Measurements from ENCODE around the gene ACSS2. TPM values are rescaled to one million over a fixed set of nuclear protein-coding genes. Genes with fewer than 3 reads are reported as not detected.

The ACSS2 gene
- total and polyA plus RNA-seq, 2 experiments from 2014 or later = 26.1 to 49.3 TPM

DNA sequence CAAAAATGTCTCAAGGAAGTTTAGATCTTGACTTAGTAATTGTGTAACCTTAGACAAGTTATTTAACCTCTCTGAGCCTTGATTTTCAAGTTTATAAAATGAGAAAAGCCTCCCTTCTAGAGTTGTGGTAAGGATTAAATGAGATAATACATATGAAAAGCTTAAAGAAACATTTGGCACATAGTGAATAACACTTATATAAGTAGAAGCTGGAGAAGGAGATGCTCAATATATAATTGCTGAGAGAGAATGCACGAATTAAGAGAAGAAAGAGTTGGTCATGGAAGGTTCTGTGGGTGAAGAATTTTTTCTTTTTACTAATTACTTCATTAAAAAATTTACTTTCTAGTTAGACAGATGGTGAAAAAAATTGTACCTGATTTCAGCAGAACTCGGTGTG, 5.3 kb downstream of the ACSS2 start (continued):
- TF ChIP-seq ZNF114 (CRISPR knock-in tag; IDR thresholded peaks at IDR 0.05) (no peak), JUNB (IDR thresholded peaks at IDR 0.05; ENCODE audit: unreplicated experiment) (no peak), EZH2phosphoT487 (IDR thresholded peaks at IDR 0.05; ENCODE audit: unreplicated experiment) (no peak)

DNA sequence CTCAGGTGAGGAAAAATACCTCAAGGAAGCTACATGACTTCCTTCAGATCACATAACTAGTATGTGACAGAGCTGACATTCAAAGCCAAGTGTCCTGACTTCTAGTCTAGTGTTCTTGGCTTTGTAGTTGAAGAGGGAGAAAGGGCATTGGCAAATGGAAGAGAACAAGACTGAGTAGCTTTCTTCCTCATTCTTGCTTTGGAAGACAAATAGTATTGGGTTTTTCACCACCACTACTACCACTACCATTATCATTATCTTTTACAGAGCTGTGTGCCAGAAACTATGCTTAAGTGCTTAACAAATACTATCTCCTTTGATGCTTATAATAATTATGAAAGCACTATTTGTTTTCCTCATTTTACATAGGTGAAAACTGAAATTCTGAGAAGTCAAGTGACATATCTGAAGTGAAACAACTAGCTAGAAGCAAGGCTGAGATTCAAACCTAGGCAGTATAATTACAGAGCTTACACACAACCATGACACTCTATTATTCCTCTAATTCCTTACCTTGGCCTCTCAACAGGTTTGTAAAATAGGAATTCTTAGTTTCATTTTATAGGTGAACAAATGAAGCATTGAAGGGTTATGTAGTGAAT, 6.8 kb downstream of the ACSS2 start:
- Histone ChIP-seq H3K27ac (ENCODE audit: low read depth) (no peak overlapping the region), H3K4me1 (ENCODE audit: insufficient read depth) (0 out of 2 replicates have a peak, but pooled peaks cover 7% of the 10 kb centered on the region), H3F3A (replicated peaks; ENCODE audit: low read depth) (no peaks in the 10 kb centered on the region), H3K79me2 (replicated peaks; ENCODE audit: insufficient read depth) (peaks cover 18% of the 10 kb centered on the region), H3K36me3 (ENCODE audit: insufficient read depth) (no peaks in the 10 kb centered on the region; the same call in 1 of the 2 replicates), H4K20me1 (replicated peaks; ENCODE audit: insufficient read depth) (peaks cover 10% of the 10 kb centered on the region), H3K4me2 (no peak overlapping the region), H3K4me3 (no peak overlapping the region), H3K27me3 (ENCODE audit: insufficient read depth) (no peaks in the 10 kb centered on the region), H3K9me2 (ENCODE audit: insufficient read depth) (no peaks in the 10 kb centered on the region), H2AFZ (no peak overlapping the region)
- Mint-ChIP-seq H3K4me3 (no peak overlapping the region), H3K4me1 (no peaks in the 10 kb centered on the region; the same call in 1 of the 3 replicates), H3K9me3 (no peaks in the 10 kb centered on the region), H3K27me3 (ENCODE audit: insufficient read depth, low read depth, poor library complexity) (no peaks in the 10 kb centered on the region), H3K27ac (no peak overlapping the region), H3K36me3 (ENCODE audit: low read depth) (no peaks in the 10 kb centered on the region; the same call in 2 of the 3 replicates)
- DNase-seq (ENCODE audit: low spot score) (no peak), ATAC-seq (no peak)
- TF ChIP-seq, protein P1, sequence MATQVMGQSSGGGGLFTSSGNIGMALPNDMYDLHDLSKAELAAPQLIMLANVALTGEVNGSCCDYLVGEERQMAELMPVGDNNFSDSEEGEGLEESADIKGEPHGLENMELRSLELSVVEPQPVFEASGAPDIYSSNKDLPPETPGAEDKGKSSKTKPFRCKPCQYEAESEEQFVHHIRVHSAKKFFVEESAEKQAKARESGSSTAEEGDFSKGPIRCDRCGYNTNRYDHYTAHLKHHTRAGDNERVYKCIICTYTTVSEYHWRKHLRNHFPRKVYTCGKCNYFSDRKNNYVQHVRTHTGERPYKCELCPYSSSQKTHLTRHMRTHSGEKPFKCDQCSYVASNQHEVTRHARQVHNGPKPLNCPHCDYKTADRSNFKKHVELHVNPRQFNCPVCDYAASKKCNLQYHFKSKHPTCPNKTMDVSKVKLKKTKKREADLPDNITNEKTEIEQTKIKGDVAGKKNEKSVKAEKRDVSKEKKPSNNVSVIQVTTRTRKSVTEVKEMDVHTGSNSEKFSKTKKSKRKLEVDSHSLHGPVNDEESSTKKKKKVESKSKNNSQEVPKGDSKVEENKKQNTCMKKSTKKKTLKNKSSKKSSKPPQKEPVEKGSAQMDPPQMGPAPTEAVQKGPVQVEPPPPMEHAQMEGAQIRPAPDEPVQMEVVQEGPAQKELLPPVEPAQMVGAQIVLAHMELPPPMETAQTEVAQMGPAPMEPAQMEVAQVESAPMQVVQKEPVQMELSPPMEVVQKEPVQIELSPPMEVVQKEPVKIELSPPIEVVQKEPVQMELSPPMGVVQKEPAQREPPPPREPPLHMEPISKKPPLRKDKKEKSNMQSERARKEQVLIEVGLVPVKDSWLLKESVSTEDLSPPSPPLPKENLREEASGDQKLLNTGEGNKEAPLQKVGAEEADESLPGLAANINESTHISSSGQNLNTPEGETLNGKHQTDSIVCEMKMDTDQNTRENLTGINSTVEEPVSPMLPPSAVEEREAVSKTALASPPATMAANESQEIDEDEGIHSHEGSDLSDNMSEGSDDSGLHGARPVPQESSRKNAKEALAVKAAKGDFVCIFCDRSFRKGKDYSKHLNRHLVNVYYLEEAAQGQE (IDR thresholded peaks at IDR 0.05; ENCODE audit: unreplicated experiment) = no peak
- TF ChIP-seq STAT1 (IDR thresholded peaks at IDR 0.05; ENCODE audit: unreplicated experiment) (no peak), EZH2 (IDR thresholded peaks at IDR 0.05; ENCODE audit: low read depth, unreplicated experiment) (no peak), NANOG (IDR thresholded peaks at IDR 0.05; ENCODE audit: borderline replicate concordance) (no peak), ZNF114 (CRISPR knock-in tag; IDR thresholded peaks at IDR 0.05) (no peak), JUNB (IDR thresholded peaks at IDR 0.05; ENCODE audit: unreplicated experiment) (no peak), ZNF462 (CRISPR knock-in tag; IDR thresholded peaks at IDR 0.05) (no peak), ZNF331 (CRISPR knock-in tag; IDR thresholded peaks at IDR 0.05; ENCODE audit: low read depth) (no peak), EZH2phosphoT487 (IDR thresholded peaks at IDR 0.05; ENCODE audit: unreplicated experiment) (no peak), POLR2AphosphoS5 (IDR thresholded peaks at IDR 0.05; ENCODE audit: low read depth) (no peak), CREB1 (CRISPR knock-in tag; IDR thresholded peaks at IDR 0.05; ENCODE audit: low read depth) (no peak)
- TF ChIP-seq, protein P2, sequence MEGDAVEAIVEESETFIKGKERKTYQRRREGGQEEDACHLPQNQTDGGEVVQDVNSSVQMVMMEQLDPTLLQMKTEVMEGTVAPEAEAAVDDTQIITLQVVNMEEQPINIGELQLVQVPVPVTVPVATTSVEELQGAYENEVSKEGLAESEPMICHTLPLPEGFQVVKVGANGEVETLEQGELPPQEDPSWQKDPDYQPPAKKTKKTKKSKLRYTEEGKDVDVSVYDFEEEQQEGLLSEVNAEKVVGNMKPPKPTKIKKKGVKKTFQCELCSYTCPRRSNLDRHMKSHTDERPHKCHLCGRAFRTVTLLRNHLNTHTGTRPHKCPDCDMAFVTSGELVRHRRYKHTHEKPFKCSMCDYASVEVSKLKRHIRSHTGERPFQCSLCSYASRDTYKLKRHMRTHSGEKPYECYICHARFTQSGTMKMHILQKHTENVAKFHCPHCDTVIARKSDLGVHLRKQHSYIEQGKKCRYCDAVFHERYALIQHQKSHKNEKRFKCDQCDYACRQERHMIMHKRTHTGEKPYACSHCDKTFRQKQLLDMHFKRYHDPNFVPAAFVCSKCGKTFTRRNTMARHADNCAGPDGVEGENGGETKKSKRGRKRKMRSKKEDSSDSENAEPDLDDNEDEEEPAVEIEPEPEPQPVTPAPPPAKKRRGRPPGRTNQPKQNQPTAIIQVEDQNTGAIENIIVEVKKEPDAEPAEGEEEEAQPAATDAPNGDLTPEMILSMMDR (conservative IDR thresholded peaks at IDR 0.05; ENCODE audit: low read depth in 2 of 2) = no peak

Measured in GM23338 (cell line).